ENCODE measurements around the gene SF3A2.
"Not testable (repeated sequence)": the region's sequence is repeated elsewhere in the genome, so short reads cannot be mapped to it uniquely, and the experiment has no call there.

Gene SF3A2

GRCh38 chr19:2277138-2277537 is 40.5 kb downstream of the SF3A2 start:
- DNase-seq: no peak

- no peak for DNase-seq
Measured at GRCh38 chr19:2278459-2279158, 42.0 kb downstream of the SF3A2 start.

- no peak for DNase-seq
Measured at GRCh38 chr19:2280633-2281264, 44.1 kb downstream of the SF3A2 start.

- DNase-seq: not testable (repeated sequence)
Measured at GRCh38 chr19:2281265-2282061, 44.8 kb downstream of the SF3A2 start.

- no peak for DNase-seq
Measured at GRCh38 chr19:2282062-2282861, 45.6 kb downstream of the SF3A2 start, which contains the start of gene PEAK3. Gene PEAK3 (minus strand): TSS chr19:2282175. CDS start chr19:2280931, 1,244 bp downstream.

- DNase-seq: no peak
Measured at GRCh38 chr19:2282862-2283237, 46.2 kb downstream of the SF3A2 start.

- no peak for DNase-seq
Measured at GRCh38 chr19:2283835-2284507, 47.3 kb downstream of the SF3A2 start.

GRCh38 chr19:2286402-2287140 is 49.9 kb downstream of the SF3A2 start:
- no peak for DNase-seq

GRCh38 chr19:2287585-2288337 is 51.1 kb downstream of the SF3A2 start:
- no peak for DNase-seq

- DNase-seq: no peak
Measured at GRCh38 chr19:2288338-2288817, 51.8 kb downstream of the SF3A2 start.

GRCh38 chr19:2288818-2289713 is 52.4 kb downstream of the SF3A2 start:
- DNase-seq: no peak

- DNase-seq: peak in 2 of 3 experiments; percentile 63
Measured at GRCh38 chr19:2289714-2290435, 53.3 kb downstream of the SF3A2 start.

GRCh38 chr19:2290441-2291184 is 54.0 kb downstream of the SF3A2 start:
- DNase-seq: peak; percentile 31 to 87 (median 69)

GRCh38 chr19:2291185-2291751 is 54.6 kb downstream of the SF3A2 start:
- peak; percentile 37 to 95 (median 94) for DNase-seq

- DNase-seq: peak in 1 of 3 experiments; percentile 16
Measured at GRCh38 chr19:2294687-2295335, 58.2 kb downstream of the SF3A2 start.

GRCh38 chr19:2296141-2296540 is 59.5 kb downstream of the SF3A2 start:
- no peak for DNase-seq

Measured in NCI-H1417 (cell line).